ENCODE data around the gene ZNF492. TPM values are rescaled to one million over a fixed set of nuclear protein-coding genes. Genes with fewer than 3 reads are reported as not detected.

The ZNF492 gene
- total RNA-seq, 1 donor from 2014 or later: not detected

GRCh38 chr19:22622020-22622419 is 12.1 kb upstream of the ZNF492 start:
- Histone ChIP-seq H3K27ac (no peak overlapping the region), H3F3A (ENCODE audit: low read depth) (no peaks in the 10 kb centered on the region), H3K9ac (no peak overlapping the region), H4K20me1 (ENCODE audit: low read depth) (no peaks in the 10 kb centered on the region), H3K79me2 (ENCODE audit: low read depth) (no peaks in the 10 kb centered on the region), H3K4me3 (no peak overlapping the region), H3K4me1 (no peaks in the 10 kb centered on the region), H3K27me3 (no peaks in the 10 kb centered on the region), H3K4me2 (no peak overlapping the region), H2AFZ (replicated peaks) (no peak overlapping the region), H3K36me3 (no peaks in the 10 kb centered on the region), H3K9me3 (ENCODE audit: low read depth) (peaks cover 3% of the 10 kb centered on the region)
- no peak for DNase-seq (ENCODE audit: low spot score)
- TF ChIP-seq EZH2 (IDR thresholded peaks at IDR 0.05): no peak
- H3K4me3 Mint-ChIP-seq: no peak overlapping the region
- no peaks in the 10 kb centered on the region for H3K4me1 Mint-ChIP-seq
- H3K27ac Mint-ChIP-seq: no peak overlapping the region
- peaks cover 51% of the 10 kb centered on the region for H3K9me3 Mint-ChIP-seq
- H3K27me3 Mint-ChIP-seq (ENCODE audit: insufficient read depth, low read depth): no peaks in the 10 kb centered on the region
- H3K36me3 Mint-ChIP-seq: no peaks in the 10 kb centered on the region

DNA sequence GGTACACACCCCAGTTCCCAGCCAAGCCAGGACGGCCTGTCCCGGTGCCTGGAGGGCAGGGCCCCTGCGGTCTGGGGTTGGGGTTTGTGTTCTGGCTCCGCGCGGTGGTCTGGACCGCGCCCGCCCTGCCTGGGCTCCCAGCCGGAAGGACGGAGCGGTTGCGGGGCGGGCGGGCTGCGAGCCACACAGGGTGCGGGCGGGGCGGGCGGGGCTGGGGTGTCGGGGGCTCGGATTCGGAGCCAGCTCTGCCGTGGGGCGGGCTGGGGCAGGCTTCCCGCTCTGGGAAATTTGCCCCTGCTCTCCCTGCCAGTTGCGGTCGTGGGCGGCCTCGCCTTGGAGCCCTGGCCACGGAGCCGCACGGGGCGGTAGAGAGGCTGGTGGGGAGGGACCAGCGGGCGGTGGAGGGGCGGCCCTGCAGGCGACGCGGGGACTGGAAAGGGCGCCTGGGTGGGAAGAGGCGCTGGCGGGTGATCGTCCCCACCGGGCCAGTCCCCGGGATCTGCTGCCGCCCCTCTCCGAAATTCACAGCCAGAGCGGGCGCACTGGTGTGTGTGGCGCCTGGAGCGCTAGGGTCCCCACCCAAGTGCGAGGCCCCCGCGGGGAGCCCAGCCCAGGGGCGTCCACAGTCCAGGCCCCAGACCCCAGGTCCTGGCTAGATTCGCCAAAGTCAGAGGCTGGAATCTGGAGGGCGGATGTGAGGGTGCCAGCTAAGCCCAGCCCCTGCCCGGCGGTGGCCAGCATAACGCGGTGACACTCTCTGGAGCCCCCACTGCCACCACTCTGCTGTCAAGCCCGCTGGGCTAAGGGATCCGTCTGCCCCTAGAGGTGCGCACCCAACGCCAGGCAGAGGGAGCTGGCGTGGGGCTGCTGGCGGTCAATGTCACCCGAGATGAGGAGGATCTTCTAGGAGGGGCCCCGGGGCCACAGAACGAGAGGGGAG is 11.0 kb upstream of the ZNF492 start:
- Mint-ChIP-seq H3K4me1 (no peaks in the 10 kb centered on the region), H3K4me3 (no peak overlapping the region), H3K36me3 (no peaks in the 10 kb centered on the region), H3K27ac (no peak overlapping the region), H3K9me3 (peaks cover 48% of the 10 kb centered on the region), H3K27me3 (ENCODE audit: insufficient read depth, low read depth) (no peaks in the 10 kb centered on the region)
- no peaks in the 10 kb centered on the region for H3K79me2 ChIP-seq (ENCODE audit: low read depth)
- H3K9ac ChIP-seq: no peak overlapping the region
- no peaks in the 10 kb centered on the region for H3F3A ChIP-seq (ENCODE audit: low read depth)
- no peaks in the 10 kb centered on the region for H3K4me1 ChIP-seq
- H3K4me3 ChIP-seq: no peak overlapping the region
- no peak overlapping the region for H2AFZ ChIP-seq (replicated peaks)
- H3K27ac ChIP-seq: no peak overlapping the region
- H3K9me3 ChIP-seq (ENCODE audit: low read depth): peaks cover 3% of the 10 kb centered on the region
- H3K4me2 ChIP-seq: no peak overlapping the region
- TF ChIP-seq EZH2 (IDR thresholded peaks at IDR 0.05) (no peak), CTCF (IDR thresholded peaks at IDR 0.05) (no peak), EZH2phosphoT487 (IDR thresholded peaks at IDR 0.05) (no peak)
- no peaks in the 10 kb centered on the region for H4K20me1 ChIP-seq (ENCODE audit: low read depth)
- no peaks in the 10 kb centered on the region for H3K36me3 ChIP-seq
- no peak for DNase-seq (ENCODE audit: low spot score)
- H3K27me3 ChIP-seq: no peaks in the 10 kb centered on the region

GRCh38 chr19:22623841-22624221 is 10.3 kb upstream of the ZNF492 start:
- Mint-ChIP-seq H3K27me3 (ENCODE audit: insufficient read depth, low read depth) (no peaks in the 10 kb centered on the region), H3K4me3 (no peak overlapping the region), H3K9me3 (peaks cover 43% of the 10 kb centered on the region), H3K36me3 (no peaks in the 10 kb centered on the region), H3K4me1 (no peaks in the 10 kb centered on the region), H3K27ac (no peak overlapping the region)
- no peaks in the 10 kb centered on the region for H3K4me1 ChIP-seq
- no peak overlapping the region for H3K4me3 ChIP-seq
- H3K27me3 ChIP-seq: no peaks in the 10 kb centered on the region
- H3K9me3 ChIP-seq (ENCODE audit: low read depth): peaks cover 3% of the 10 kb centered on the region
- H3K27ac ChIP-seq: no peak overlapping the region
- H3K79me2 ChIP-seq (ENCODE audit: low read depth): no peaks in the 10 kb centered on the region
- H3K4me2 ChIP-seq: no peak overlapping the region
- no peak overlapping the region for H2AFZ ChIP-seq (replicated peaks)
- no peaks in the 10 kb centered on the region for H4K20me1 ChIP-seq (ENCODE audit: low read depth)
- H3K9ac ChIP-seq: no peak overlapping the region
- no peak for DNase-seq (ENCODE audit: low spot score)
- no peaks in the 10 kb centered on the region for H3K36me3 ChIP-seq
- no peaks in the 10 kb centered on the region for H3F3A ChIP-seq (ENCODE audit: low read depth)
- TF ChIP-seq EZH2phosphoT487 (IDR thresholded peaks at IDR 0.05): no peak
- no peak for TF ChIP-seq CTCF (IDR thresholded peaks at IDR 0.05)
- no peak for TF ChIP-seq EZH2 (IDR thresholded peaks at IDR 0.05)
